ENCODE measurements around the gene SMC1B.
"Not testable (repeated sequence)": the region's sequence is repeated elsewhere in the genome, so short reads cannot be mapped to it uniquely, and the experiment has no call there.

The SMC1B gene

GRCh38 chr22:45446216-45446615, 32.8 kb upstream of the SMC1B start:
- no peak for DNase-seq (ENCODE audit: low spot score)

GRCh38 chr22:45445031-45445710, 31.8 kb upstream of the SMC1B start:
- peak; percentile 78 for DNase-seq (ENCODE audit: low spot score)

DNA sequence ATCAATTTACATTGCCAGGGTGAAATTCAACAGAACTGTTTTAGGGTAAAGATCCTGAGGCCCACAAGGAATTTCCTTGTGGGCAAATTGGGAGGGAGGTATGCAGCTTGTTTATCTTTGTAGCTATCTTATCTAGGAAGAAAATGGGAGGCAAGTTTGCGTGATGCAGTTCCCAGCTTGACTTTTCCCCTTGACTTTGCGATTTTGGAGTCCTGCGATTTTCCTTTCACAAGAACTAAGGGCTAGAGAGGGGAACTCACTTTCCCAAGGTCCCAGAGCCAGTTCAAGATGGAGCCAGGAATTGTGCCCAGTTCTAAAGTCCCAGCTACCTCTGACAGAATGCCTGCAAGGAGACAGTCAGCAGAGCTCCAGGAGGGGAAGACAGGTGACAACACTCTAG, 30.8 kb upstream of the SMC1B start:
- no peak for DNase-seq (ENCODE audit: low spot score)

DNA sequence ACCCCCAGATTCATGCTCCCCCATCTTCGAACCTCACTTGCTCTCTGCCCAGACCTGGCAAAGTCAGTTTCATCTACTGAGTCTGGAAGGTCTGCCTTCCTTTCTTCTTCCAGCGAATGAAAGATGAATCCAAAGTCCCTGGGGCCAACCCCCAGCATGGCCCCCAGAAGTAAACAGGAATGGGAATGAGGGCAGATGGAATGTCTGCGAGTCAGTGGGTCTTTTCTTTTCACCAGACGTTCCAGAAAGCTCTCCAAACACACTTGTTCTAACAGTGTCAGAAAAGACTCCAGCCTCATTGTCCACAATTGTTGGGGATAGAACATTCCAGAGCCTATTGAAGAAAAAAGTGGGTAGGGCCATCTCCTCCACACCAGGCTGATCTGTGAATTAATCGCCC, 28.7 kb upstream of the SMC1B start:
- DNase-seq (ENCODE audit: low spot score) = no peak

DNA sequence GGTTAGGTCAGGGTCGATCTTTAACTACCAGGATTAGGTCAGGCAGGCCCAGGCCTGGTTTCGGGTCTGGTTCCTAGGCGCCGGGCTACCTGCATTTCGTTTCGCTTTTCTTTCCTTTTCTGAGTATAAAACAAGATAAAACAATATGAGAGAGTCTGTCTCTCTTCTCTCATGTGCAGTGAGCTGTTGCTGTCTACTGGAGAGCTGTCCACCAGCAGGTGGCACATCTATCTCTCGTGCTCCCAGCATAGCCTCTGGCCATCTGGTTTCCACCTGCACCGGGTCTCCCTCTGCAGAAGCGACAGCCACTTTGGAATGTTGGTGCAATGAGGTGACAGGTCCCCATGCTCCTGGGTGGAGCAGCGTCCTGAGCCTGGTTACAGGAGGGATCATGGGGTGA, 27.7 kb upstream of the SMC1B start:
- peak; percentile 81 for DNase-seq (ENCODE audit: low spot score)

DNA sequence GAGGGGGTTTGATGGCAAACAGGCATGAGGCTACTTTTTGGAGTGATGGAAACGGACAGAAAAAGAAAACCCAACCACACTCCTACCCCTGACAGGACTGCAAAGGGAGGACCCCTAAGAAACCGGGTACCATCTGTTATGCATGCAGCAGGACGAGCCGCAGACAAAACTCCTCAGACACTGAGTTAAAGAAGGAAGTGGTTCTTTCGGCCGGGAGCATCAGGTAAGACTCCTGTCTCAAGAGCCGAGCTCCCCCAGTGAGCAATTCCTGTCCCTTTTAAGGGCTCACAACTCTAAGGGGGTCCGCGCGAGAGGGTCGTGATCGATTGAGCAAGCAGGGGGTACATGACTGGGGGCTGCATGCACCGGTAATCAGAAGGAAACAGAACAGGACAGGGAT, 27.3 kb upstream of the SMC1B start:
- DNase-seq (ENCODE audit: low spot score) = not testable (repeated sequence)

- no peak for DNase-seq (ENCODE audit: low spot score)
These were observed 24.9 kb upstream of the SMC1B start for GRCh38 chr22:45438336-45438735.

DNA sequence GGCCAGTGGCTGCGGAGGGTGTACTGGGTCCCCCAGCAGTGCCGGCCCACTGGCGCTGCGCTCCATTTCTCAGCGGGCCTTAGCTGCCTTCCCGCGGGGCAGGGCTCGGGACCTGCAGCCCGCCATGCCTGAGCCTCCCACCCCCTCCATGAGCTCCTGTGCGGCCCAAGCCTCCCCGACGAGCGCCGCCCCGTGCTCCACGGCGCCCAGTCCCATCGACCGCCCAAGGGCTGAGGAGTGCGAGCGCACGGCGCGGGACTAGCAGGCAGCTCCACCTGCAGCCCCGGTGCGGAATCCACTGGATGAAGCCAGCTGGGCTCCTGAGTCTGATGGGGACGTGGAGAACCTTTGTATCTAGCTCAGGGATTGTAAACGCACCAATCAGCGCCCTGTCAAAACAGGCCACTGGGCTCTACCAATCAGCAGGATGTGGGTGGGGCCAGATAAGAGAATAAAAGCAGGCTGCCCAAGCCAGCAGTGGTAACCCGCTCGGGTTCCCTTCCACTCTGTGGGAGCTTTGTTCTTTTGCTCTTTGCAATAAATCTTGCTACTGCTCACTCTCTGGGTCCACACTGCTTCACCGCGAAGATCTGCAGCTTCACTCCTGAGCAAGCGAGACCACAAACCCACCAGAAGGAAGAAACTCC, 23.6 kb upstream of the SMC1B start:
- not testable (repeated sequence) for DNase-seq (ENCODE audit: low spot score)

DNA sequence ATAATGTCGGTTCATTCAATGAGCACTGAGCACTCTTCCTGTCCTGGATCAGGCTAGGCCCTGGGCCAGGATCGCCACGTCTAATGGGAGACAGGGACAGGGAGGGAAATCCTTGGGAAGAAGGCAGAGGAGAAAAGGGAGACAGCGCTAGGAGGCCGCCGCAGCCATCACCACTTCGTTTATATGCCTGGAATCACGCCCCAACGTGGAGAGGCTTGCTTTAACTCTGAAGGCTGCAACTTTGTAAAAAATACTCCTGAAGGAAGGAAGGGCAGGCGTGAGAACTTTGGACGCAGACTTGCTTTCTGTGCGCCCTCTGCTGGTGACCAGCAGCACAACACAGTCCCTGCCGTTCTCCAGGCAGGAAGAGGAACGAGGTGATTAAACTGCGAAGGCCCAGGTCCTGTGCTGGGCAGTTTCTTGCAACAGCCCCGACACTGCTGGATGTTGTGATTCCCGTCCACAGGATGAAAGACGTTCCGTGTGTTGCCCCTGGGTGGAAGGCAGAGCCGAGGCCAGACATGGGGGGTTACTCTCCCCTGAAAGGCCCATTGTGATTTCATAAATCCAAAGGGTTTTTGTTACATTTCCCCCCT, 22.2 kb upstream of the SMC1B start:
- peak; percentile 83 for DNase-seq (ENCODE audit: low spot score)

GRCh38 chr22:45434981-45435380, 21.6 kb upstream of the SMC1B start:
- no peak for DNase-seq (ENCODE audit: low spot score)

DNA sequence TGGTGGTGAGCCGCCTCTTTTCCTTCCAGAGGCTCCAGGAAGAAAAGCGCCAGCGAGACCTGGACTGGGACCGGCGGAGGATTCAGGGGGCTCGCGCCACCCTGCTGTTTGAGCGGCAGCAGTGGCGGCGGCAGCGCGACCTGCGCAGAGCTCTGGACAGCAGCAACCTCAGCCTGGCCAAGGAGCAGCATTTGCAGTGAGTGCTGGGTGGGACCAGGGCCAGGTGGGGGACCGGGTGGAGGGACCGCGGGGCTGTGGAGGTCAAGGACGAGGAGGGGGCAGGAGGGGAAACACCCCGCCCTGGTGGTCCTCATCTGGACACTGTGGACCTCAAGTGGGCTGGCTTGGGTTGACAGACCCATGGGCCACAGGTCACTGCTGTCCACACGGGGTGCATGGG, 17.5 kb upstream of the SMC1B start:
- no peak for DNase-seq (ENCODE audit: low spot score)

GRCh38 chr22:45429981-45430775, 16.8 kb upstream of the SMC1B start:
- no peak for DNase-seq (ENCODE audit: low spot score)

DNA sequence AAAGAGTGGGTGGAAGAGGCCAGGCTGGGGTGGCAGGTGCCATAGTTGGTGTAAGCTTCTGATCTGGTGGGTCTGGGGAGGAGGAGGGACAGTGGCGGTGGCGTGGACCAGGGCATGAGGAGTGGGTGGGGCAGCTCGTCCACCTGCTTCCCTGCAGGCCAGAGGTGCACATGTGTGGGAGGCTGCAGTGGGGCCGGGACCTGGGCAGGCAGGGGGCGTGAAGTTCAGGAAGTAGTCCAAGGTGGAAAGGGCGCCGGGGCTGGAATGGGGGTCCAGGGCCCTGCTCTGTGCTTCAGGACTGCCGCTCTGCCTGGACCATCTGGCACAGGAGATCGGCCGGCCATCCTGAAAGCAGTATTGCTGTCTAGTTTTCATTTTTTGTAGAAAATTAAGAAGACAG, 16.0 kb upstream of the SMC1B start:
- DNase-seq (ENCODE audit: low spot score) = no peak

- no peak for DNase-seq (ENCODE audit: low spot score)
These were observed 15.3 kb upstream of the SMC1B start for GRCh38 chr22:45428391-45429385.

- no peak for DNase-seq (ENCODE audit: low spot score)
These were observed 13.7 kb upstream of the SMC1B start for GRCh38 chr22:45427114-45427513.

- DNase-seq (ENCODE audit: low spot score) = no peak
These were observed 13.0 kb upstream of the SMC1B start for GRCh38 chr22:45426387-45426786.

GRCh38 chr22:45425531-45426265, 12.3 kb upstream of the SMC1B start:
- no peak for DNase-seq (ENCODE audit: low spot score)

GRCh38 chr22:45425101-45425500, 11.7 kb upstream of the SMC1B start:
- DNase-seq (ENCODE audit: low spot score) = no peak

GRCh38 chr22:45424241-45424731, 10.9 kb upstream of the SMC1B start:
- no peak for DNase-seq (ENCODE audit: low spot score)

DNA sequence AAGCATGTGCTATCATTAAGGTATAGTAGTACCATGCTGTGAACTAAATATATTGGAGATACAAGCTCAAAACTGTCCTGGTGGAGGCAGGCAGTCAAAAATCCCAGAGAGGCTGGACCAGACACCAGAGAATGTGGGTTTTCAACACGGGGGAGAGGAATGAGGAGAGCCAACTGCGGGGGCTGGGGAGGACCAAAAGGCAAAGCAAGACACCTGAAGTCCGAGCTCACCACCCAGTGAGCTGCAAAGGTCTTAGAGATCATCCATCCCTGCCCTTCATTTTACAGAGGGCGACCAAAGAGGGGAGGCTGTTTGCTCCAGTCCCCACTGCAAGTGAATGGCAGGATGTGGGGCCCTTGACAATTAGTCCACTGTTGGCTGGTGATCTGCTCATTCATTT, 10.1 kb upstream of the SMC1B start:
- DNase-seq (ENCODE audit: low spot score) = no peak

All from SK-N-DZ (cell line).